ENCODE results near the gene FDCSP.
"Not testable (repeated sequence)": the region's sequence is repeated elsewhere in the genome, so short reads cannot be mapped to it uniquely, and the experiment has no call there.

The FDCSP gene

GRCh38 chr4:70225824-70226223 lies at the start of gene FDCSP:
TSS of gene FDCSP (plus strand) at chr4:70226124. CDS start at chr4:70231195, 5,071 bp downstream.
- no peak for DNase-seq (ENCODE audit: low read depth in 2 of 2)

GRCh38 chr4:70177090-70177489 lies 48.8 kb upstream of the FDCSP start:
- DNase-seq (ENCODE audit: low read depth in 2 of 2) = no peak

- DNase-seq (ENCODE audit: low read depth in 2 of 2) = no peak
Observed at GRCh38 chr4:70178075-70178660, 47.8 kb upstream of the FDCSP start.

- no peak for DNase-seq (ENCODE audit: low read depth in 2 of 2)
Observed at GRCh38 chr4:70179811-70180210, 46.1 kb upstream of the FDCSP start.

- DNase-seq (ENCODE audit: low read depth in 2 of 2) = no peak
Observed at GRCh38 chr4:70181864-70182263, 44.1 kb upstream of the FDCSP start.

GRCh38 chr4:70182517-70183167 lies 43.3 kb upstream of the FDCSP start:
- DNase-seq (ENCODE audit: low read depth in 2 of 2) = no peak

GRCh38 chr4:70183168-70183939 lies 42.6 kb upstream of the FDCSP start:
- no peak for DNase-seq (ENCODE audit: low read depth in 2 of 2)

- DNase-seq (ENCODE audit: low read depth in 2 of 2) = no peak
Observed at GRCh38 chr4:70183940-70184246, 42.0 kb upstream of the FDCSP start.

GRCh38 chr4:70187216-70187615 lies 38.7 kb upstream of the FDCSP start:
- no peak for DNase-seq (ENCODE audit: low read depth in 2 of 2)

- no peak for DNase-seq (ENCODE audit: low read depth in 2 of 2)
Observed at GRCh38 chr4:70190579-70190978, 35.3 kb upstream of the FDCSP start.

- no peak for DNase-seq (ENCODE audit: low read depth in 2 of 2)
Observed at GRCh38 chr4:70191647-70192046, 34.3 kb upstream of the FDCSP start.

- no peak for DNase-seq (ENCODE audit: low read depth in 2 of 2)
Observed at GRCh38 chr4:70192895-70193294, 33.0 kb upstream of the FDCSP start.

- no peak for DNase-seq (ENCODE audit: low read depth in 2 of 2)
Observed at GRCh38 chr4:70195425-70195824, 30.5 kb upstream of the FDCSP start, which contains the start of gene ODAM. TSS of gene ODAM (plus strand) at chr4:70195725. CDS start at chr4:70196544, 819 bp downstream.

GRCh38 chr4:70196857-70197256 lies 29.1 kb upstream of the FDCSP start:
- DNase-seq (ENCODE audit: low read depth in 2 of 2) = no peak

GRCh38 chr4:70197842-70198241 lies 28.1 kb upstream of the FDCSP start:
- no peak for DNase-seq (ENCODE audit: low read depth in 2 of 2)

- DNase-seq (ENCODE audit: low read depth in 2 of 2) = no peak
Observed at GRCh38 chr4:70203601-70204000, 22.3 kb upstream of the FDCSP start.

- not testable (repeated sequence) for DNase-seq (ENCODE audit: low read depth in 2 of 2)
Observed at GRCh38 chr4:70212752-70213151, 13.2 kb upstream of the FDCSP start.

GRCh38 chr4:70216109-70216508 lies 9.8 kb upstream of the FDCSP start:
- not testable (repeated sequence) for DNase-seq (ENCODE audit: low read depth in 2 of 2)

- not testable (repeated sequence) for DNase-seq (ENCODE audit: low read depth in 2 of 2)
Observed at GRCh38 chr4:70216550-70216949, 9.4 kb upstream of the FDCSP start.

GRCh38 chr4:70221389-70221788 lies 4.5 kb upstream of the FDCSP start:
- not testable (repeated sequence) for DNase-seq (ENCODE audit: low read depth in 2 of 2)

- DNase-seq (ENCODE audit: low read depth in 2 of 2) = not testable (repeated sequence)
Observed at GRCh38 chr4:70221818-70222217, 4.1 kb upstream of the FDCSP start.

- DNase-seq (ENCODE audit: low read depth in 2 of 2) = no peak
Observed at GRCh38 chr4:70236125-70236524, 10.2 kb downstream of the FDCSP start.
